ENCODE results near the gene UBE2S. TPM values are rescaled to one million over a fixed set of nuclear protein-coding genes. Genes with fewer than 3 reads are reported as not detected.

Gene UBE2S
- total and polyA plus RNA-seq, 2 of the 8 experiments (the other 6 are each of a cell fraction or from before 2014, with no cell fraction given) = 398 to 530 TPM

DNA sequence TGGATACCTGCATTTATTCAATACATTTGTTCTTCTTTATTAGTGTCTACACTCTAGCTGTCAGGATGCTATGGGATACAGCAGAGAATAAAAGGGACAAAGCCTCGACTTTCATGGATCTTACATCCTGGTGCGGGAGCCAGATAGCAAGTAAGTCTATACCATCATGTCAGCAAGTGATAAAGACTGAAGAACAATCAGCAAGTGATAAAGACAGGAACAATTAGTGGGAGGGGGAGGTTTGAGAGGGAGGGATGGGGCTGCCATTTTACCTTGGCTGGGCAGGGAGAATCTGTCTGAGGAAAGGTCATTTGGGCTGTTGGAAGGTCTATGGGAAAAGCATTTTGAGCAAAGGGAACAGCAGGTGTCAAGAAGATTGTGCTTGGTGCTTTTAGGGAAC is 2.6 kb upstream of the UBE2S start:
- Histone ChIP-seq H3K79me1 (ENCODE audit: low read depth, low read length) (peaks cover 15% of the 10 kb centered on the region), H3K4me3 (ENCODE audit: extremely low read depth in 1 of 4, insufficient read depth in 2 of 4, low read depth in 3 of 4, low read length in 4 of 4) (no peak overlapping the region), H3K79me2 (ENCODE audit: control insufficient read depth in 1 of 2, insufficient read depth in 2 of 2, low read length in 2 of 2) (peaks cover 12 to 21% of the 10 kb centered on the region in 2 experiments), H2BK15ac (ENCODE audit: low read length) (no peak overlapping the region), H3K9ac (replicated peaks in 1 of 4; ENCODE audit: extremely low read depth in 1 of 4, low read depth in 3 of 4, low read length in 3 of 4) (no peak overlapping the region), H4K8ac (ENCODE audit: extremely low read depth, insufficient read depth, low read length) (no peak overlapping the region), H3K27me3 (replicated peaks in 1 of 4; ENCODE audit: control insufficient read depth in 3 of 4, extremely low read depth in 1 of 4, insufficient read depth in 3 of 4, low read length in 3 of 4) (peaks cover 0 to 5% (median 2%) of the 10 kb centered on the region in 4 experiments; a peak in 2 of 7 replicates), H3K4me1 (replicated peaks in 1 of 4; ENCODE audit: control insufficient read depth in 3 of 4, insufficient read depth in 4 of 4, low read length in 3 of 4) (peaks cover 0 to 20% (median 13%) of the 10 kb centered on the region in 4 experiments; a peak in 6 of 7 replicates), H3K56ac (replicated peaks; ENCODE audit: insufficient read length, low read depth, low read length) (no peak overlapping the region), H3K23ac (ENCODE audit: insufficient read length) (no peak overlapping the region), H4K5ac (ENCODE audit: insufficient read length, low read depth, low read length) (no peak overlapping the region), H3K18ac (ENCODE audit: extremely low read depth, low read length) (no peak overlapping the region), H3K4me2 (ENCODE audit: insufficient read depth in 1 of 2, low read depth in 2 of 2, low read length in 2 of 2) (no peak overlapping the region), H2BK5ac (ENCODE audit: low read depth, low read length) (no peak overlapping the region), H3K23me2 (ENCODE audit: low read depth, low read length) (peaks cover 13% of the 10 kb centered on the region), H3K27ac (ENCODE audit: low read depth, low read length) (no peak overlapping the region), H2AFZ (ENCODE audit: low read length) (no peak overlapping the region), H3K14ac (ENCODE audit: insufficient read length) (no peak overlapping the region), H2BK20ac (ENCODE audit: low read length) (no peak overlapping the region), H4K91ac (replicated peaks; ENCODE audit: insufficient read length, low read length) (no peak overlapping the region), H3K4ac (replicated peaks; ENCODE audit: insufficient read length, low read depth, low read length) (no peak overlapping the region), H2AK5ac (ENCODE audit: low read depth, low read length) (no peak overlapping the region), H2BK120ac (replicated peaks; ENCODE audit: low read depth, low read length) (no peak overlapping the region), H3K9me3 (ENCODE audit: insufficient read depth in 2 of 2, low read depth in 1 of 2, low read length in 1 of 2) (no peaks in the 10 kb centered on the region; a peak in 1 of 4 replicates), H2BK12ac (ENCODE audit: low read depth, low read length) (no peak overlapping the region), H4K20me1 (replicated peaks in 1 of 2; ENCODE audit: control insufficient read depth in 1 of 2, insufficient read depth in 2 of 2, low read length in 2 of 2) (peaks cover 15% of the 10 kb centered on the region in 2 experiments), H3K36me3 (ENCODE audit: control insufficient read depth in 2 of 4, insufficient read depth in 4 of 4, low read length in 3 of 4) (peaks cover 4 to 16% (median 12%) of the 10 kb centered on the region in 4 experiments; a peak in 7 of 8 replicates)
- WGBS, 2 experiments (ENCODE audit: extremely low coverage in 1 of 2, insufficient coverage in 1 of 2, insufficient read length in 1 of 2, insufficient replicate concordance in 2 of 2, low coverage in 1 of 2, low lambda C conversion rate in 2 of 2, missing lambda C conversion rate in 1 of 2) = 90% methylated on average over 2 of the region's 2 CpGs; no CpG with 5 or more reads in 1 of the 2 experiments
- DNase-seq (ENCODE audit: low read depth in 1 of 2, low spot score in 2 of 2) (no peak), FAIRE-seq (no peak)
- ChIA-PET POLR2A (ENCODE audit: partially characterized antibody) (interaction anchor here (0.9 to 34.6 kb wide), 4 partner anchors 9 to 71 kb away, joined by 3 to 874 read pairs (median 8); partner anchors contain the start of genes RPL28, TMEM238 and UBE2S), CTCF (ENCODE audit: partially characterized antibody) (interaction anchor here (0.7 to 2.1 kb wide), 2 partner anchors 10 to 94 kb away, joined by 4 to 7 read pairs; no protein-coding TSS in a partner anchor)
- TF ChIP-seq CTCF (IDR thresholded peaks at IDR 0.05; ENCODE audit: control extremely low read depth in 1 of 3, insufficient read depth in 1 of 3, low read depth in 1 of 3, low read length in 3 of 3) (no peak), POLR2A (IDR thresholded peaks at IDR 0.05; ENCODE audit: control extremely low read depth in 1 of 2, low read depth in 2 of 2, low read length in 2 of 2) (no peak)

All from H1 (cell line).